GM12801 (cell line): ENCODE results near the gene HOXA9.

Experiments
- TF ChIP-seq, protein P1 (sequence below): IDR thresholded peaks from one replicate; pipeline ENCODE4 v1.5.1; 2011; ENCODE audit warnings: control low read depth; ENCODE audit not compliant: insufficient read length; ENCODE audit errors: extremely low read depth

HOXA9 gene

DNA sequence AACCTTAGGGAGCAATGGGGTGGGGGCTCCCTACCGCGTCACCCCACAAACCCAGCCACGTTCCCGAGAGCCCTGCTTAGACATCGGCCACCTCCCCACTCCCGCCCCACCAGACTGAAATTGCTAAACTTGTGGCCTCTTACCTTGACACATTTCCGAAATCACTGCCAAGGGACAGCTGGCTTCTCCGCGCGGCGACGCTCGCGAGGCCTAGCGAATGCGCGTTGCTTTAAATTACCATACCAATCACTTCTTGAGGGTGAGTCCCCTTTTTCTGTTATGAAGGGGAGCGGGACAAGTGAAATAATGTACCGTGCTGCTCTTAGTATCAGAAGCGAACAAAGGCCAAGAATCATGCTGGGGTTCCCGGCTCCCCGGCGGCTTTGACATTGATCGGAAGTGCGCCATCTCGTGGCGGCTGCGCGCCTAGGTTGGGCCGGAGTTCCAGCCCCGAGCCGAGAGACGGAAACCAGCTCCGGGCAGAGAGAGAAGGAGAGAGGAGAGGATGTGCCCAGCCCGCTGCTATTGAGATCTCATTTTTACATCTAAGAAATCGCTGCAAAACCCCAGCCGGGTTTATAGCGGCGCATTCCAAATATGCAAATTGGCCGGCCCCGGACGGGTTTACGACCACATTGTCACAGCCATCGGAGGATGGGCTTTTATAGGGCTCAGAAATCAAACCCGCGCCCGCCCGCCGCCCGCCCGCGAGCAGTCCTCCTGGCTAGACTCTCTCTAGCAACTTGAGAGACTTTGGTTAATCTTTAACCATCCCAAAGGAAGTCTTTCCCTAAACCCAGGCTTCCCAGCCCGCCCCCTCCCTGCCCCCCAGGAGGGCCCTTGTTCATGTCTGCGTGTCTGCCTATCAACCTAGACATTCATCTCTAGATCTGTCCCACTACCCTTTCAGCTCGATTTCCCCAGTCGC, 14.4 kb upstream of the HOXA9 start:
- TF ChIP-seq, protein P1, sequence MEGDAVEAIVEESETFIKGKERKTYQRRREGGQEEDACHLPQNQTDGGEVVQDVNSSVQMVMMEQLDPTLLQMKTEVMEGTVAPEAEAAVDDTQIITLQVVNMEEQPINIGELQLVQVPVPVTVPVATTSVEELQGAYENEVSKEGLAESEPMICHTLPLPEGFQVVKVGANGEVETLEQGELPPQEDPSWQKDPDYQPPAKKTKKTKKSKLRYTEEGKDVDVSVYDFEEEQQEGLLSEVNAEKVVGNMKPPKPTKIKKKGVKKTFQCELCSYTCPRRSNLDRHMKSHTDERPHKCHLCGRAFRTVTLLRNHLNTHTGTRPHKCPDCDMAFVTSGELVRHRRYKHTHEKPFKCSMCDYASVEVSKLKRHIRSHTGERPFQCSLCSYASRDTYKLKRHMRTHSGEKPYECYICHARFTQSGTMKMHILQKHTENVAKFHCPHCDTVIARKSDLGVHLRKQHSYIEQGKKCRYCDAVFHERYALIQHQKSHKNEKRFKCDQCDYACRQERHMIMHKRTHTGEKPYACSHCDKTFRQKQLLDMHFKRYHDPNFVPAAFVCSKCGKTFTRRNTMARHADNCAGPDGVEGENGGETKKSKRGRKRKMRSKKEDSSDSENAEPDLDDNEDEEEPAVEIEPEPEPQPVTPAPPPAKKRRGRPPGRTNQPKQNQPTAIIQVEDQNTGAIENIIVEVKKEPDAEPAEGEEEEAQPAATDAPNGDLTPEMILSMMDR, result no peak

- TF ChIP-seq, protein P1, result no peak
Observed at GRCh38 chr7:27179030-27179429, 13.7 kb upstream of the HOXA9 start.

DNA sequence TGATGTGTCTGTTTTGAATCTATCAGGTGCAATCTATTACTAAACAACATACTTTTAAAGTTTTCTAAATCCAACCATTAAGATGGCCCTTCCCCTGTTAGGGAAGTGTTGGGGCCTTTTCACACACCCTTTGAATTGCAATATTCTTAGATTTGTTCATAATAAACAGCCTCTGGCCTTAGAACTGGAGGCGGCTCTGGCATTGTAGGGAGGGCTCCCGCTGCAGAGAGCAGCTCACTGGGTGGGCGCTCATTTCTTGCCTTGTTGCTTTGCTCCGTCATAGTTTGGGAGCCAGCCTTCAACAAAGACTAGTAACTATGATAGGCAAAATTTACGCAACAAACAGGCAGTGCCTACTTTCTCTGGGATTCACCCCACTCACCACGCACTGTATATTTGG, 13.0 kb upstream of the HOXA9 start:
- TF ChIP-seq, protein P1, result no peak

DNA sequence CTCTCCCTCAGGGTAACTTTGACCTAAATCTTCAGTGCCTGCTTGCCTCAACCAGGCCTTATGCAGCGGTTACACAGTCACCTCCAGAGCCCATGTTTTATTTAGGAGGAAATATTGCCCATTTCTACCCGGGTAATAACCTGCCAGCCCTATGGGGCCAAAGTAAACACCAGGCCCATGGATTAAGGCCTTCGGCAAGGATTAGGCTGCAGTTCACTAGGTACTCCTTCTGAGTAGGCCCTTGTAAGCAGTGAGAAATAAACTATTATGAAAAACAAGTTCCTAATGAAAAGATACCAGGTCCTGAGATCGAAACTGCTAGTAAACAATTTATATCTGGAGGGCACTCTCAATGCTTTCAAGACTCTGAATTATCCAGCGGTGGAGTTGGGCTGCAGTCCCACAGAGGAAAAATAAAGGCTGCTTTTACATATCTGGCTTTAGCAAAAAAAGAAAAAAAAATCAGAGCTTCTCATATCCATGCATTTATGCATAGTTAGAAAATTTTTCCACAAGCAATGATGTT, 12.5 kb upstream of the HOXA9 start:
- TF ChIP-seq, protein P1, result no peak

GRCh38 chr7:27176962-27177794, 11.8 kb upstream of the HOXA9 start:
- TF ChIP-seq, protein P1, result no peak

GRCh38 chr7:27176524-27176845, 11.1 kb upstream of the HOXA9 start:
- TF ChIP-seq, protein P1, result no peak

GRCh38 chr7:27175626-27176523, 10.5 kb upstream of the HOXA9 start:
- TF ChIP-seq, protein P1, result no peak
